K562 (cell line): ENCODE data around the gene SLC24A4. TPM values are rescaled to one million over a fixed set of nuclear protein-coding genes. Genes with fewer than 3 reads are reported as not detected.

Experiments
- ATAC-seq: fragments of 200-7000 bp; cut with Tn5 transposase; 3 replicates; pipeline ENCODE4 v1.9.1; 2020; ENCODE audit warnings: moderate library complexity
- BruUV-seq: library from RNA; stranded (reverse); fragments of 400-500 nt; replicated peaks from 2 replicates; lab custom pipeline; 2021; lab: Mats Ljungman, UMichigan
- CTCF ChIA-PET: fragments of 300-600 bp; formaldehyde crosslinking; extraction: SDS; loops from one replicate; lab custom pipeline; 2021; ENCODE audit warnings: low intra/inter-chr PET ratio; lab: Yijun Ruan, JAX
- POLR2A ChIA-PET: fragments of 300-600, 350-650 bp; sonication (Branson Sonifier 250); formaldehyde crosslinking; extraction: SDS; loops from one replicate; lab custom pipeline; 2021; ENCODE audit warnings: antibody characterized with exemption, inconsistent platforms; lab: Yijun Ruan, JAX
- DNase-seq, 4 experiments: peaks; one replicate each; pipeline versions ENCODE4 v3.0.0 to v3.0.0-alpha.2; 2011 to 2018; ENCODE audit warnings: low spot score in 3 of 4, mixed read lengths in 3 of 4; ENCODE audit errors: extremely low read depth in 1 of 4
- FAIRE-seq: peaks from 2 replicates; lab custom pipeline; 2011; peaks lifted over from hg19 to GRCh38; lab: Jason Lieb, UNC
- H2AFZ ChIP-seq: 2 replicates; pipeline ENCODE4 v1.6.0; 2011; ENCODE audit warnings: low read depth, low read length, control low read depth, inconsistent platforms
- H3K27ac ChIP-seq: fragments of 200-600 bp; 3 replicates; pipeline ENCODE4 v1.8.0; 2011; ENCODE audit warnings: low read depth, mild to moderate bottlenecking, control low read depth, inconsistent platforms, low read length, moderate library complexity, mixed read lengths; ENCODE audit errors: extremely low read depth
- H3K27me3 ChIP-seq, 2 experiments: fragments of 300-600 bp in 1 of 2; 2 replicates in 1 of 2; 3 replicates in 1 of 2; pipeline versions ENCODE4 v1.6.0 to v1.8.0; 2011; ENCODE audit warnings: inconsistent platforms in 2 of 2, low read length in 2 of 2, mild to moderate bottlenecking in 1 of 2, mixed read lengths in 1 of 2, moderate library complexity in 1 of 2; ENCODE audit not compliant: control insufficient read depth in 2 of 2, insufficient read depth in 2 of 2
- H3K36me3 ChIP-seq: fragments of 300-600 bp; 3 replicates; pipeline ENCODE4 v1.8.0; 2011; ENCODE audit warnings: mild to moderate bottlenecking, low read length, inconsistent platforms; ENCODE audit not compliant: control insufficient read depth, insufficient read depth
- H3K4me1 ChIP-seq, 2 experiments: fragments of 200-600 bp in 1 of 2; replicated peaks in 1 of 2; 2 replicates in 1 of 2; 3 replicates in 1 of 2; pipeline versions ENCODE4 v1.5.1 to v1.8.0; 2011; ENCODE audit warnings: inconsistent platforms in 2 of 2, low read length in 2 of 2, mild to moderate bottlenecking in 1 of 2, mixed read lengths in 1 of 2, moderate library complexity in 1 of 2; ENCODE audit not compliant: control insufficient read depth in 2 of 2, insufficient read depth in 2 of 2
- H3K4me2 ChIP-seq: 2 replicates; pipeline ENCODE4 v1.6.1; 2011; ENCODE audit warnings: low read length, control low read depth, inconsistent platforms, mixed read lengths; ENCODE audit not compliant: insufficient read depth
- H3K4me3 ChIP-seq: fragments of 200-600 bp; sonication (generic), shearing (Covaris generic); 2 replicates; pipeline ENCODE4 v1.5.1; 2016; ENCODE audit warnings: control low read depth, inconsistent platforms
- H3K79me2 ChIP-seq: fragments of 200-600 bp; 3 replicates; pipeline ENCODE4 v1.8.0; 2011; ENCODE audit warnings: low read length, inconsistent platforms; ENCODE audit not compliant: control insufficient read depth, insufficient read depth
- H3K9ac ChIP-seq, 2 experiments: 2 replicates each; pipeline versions ENCODE4 v1.6.0 to v1.6.1; 2011; ENCODE audit warnings: low read depth in 2 of 2, low read length in 2 of 2, control low read depth in 1 of 2, inconsistent platforms in 1 of 2, mild to moderate bottlenecking in 1 of 2, mixed read lengths in 1 of 2; ENCODE audit not compliant: insufficient read depth in 1 of 2
- H3K9me1 ChIP-seq: one replicate; pipeline ENCODE4 v1.6.0; 2011; ENCODE audit warnings: inconsistent platforms, mild to moderate bottlenecking, low read length, moderate library complexity; ENCODE audit not compliant: control insufficient read depth, insufficient read depth
- H3K9me3 ChIP-seq: replicated peaks from 2 replicates; pipeline ENCODE4 v1.5.1; 2011; ENCODE audit warnings: low read depth, low read length, inconsistent platforms; ENCODE audit not compliant: control insufficient read depth, insufficient read depth
- H4K20me1 ChIP-seq: replicated peaks from 2 replicates; pipeline ENCODE4 v1.6.1; 2011; ENCODE audit warnings: low read length, inconsistent platforms, mixed read lengths; ENCODE audit not compliant: control insufficient read depth, insufficient read depth
- WGBS: fragments of 100-300 bp; shearing (Covaris generic); methylation state at CpG from one replicate; pipeline ENCODE4 v1.1.6; 2016; ENCODE audit warnings: low coverage, mixed read lengths; ENCODE audit not compliant: insufficient coverage; ENCODE audit errors: missing lambda C conversion rate; 5-methylcytosine and 5-hydroxymethylcytosine counted together
- in situ Hi-C: fragments of 300-500 bp; cut with MboI; formaldehyde crosslinking; loops from 4 replicates; pipeline ENCODE4 v1.15.0; 2018; ENCODE audit warnings: inconsistent platforms, mixed read lengths
- intact Hi-C: fragments of 100-400 bp; cut with micrococcal nuclease; formaldehyde crosslinking; loops from 2 replicates; pipeline ENCODE4 v1.14.2; 2022
- polyA plus RNA-seq, 8 experiments: library from polyadenylated mRNA; depleted of rRNA in 4 of 8; stranded (reverse) in 5 of 8; unstranded in 3 of 8; fragments of >200 nt; fragmentation: Nextera tagmentation in 2 of 8; fragmentation: Illumina TruSeq in 1 of 8; extraction: Ambion mirVana in 2 of 8; extraction: Trizol in 1 of 8; gene quantifications; 2 replicates each; pipeline versions ENCODE4 v1.2.1 to v1.2.3, GENCODE V29; 2011 to 2014; ENCODE audit warnings: inconsistent platforms in 1 of 8, missing spikeins in 1 of 8
- total RNA-seq, 7 experiments: library from RNA; depleted of rRNA in 6 of 7; stranded (reverse); fragments of >200 nt in 6 of 7; fragmentation: Illumina TruSeq in 2 of 7; extraction: Trizol in 2 of 7; gene quantifications; 2 replicates each; pipeline versions ENCODE4 v1.2.1 to v1.2.3, GENCODE V29; 2011 to 2021; ENCODE audit warnings: low replicate concordance in 1 of 7
- TF ChIP-seq, protein P1 (sequence below), 3 experiments: fragments of 200-800 bp in 1 of 3; fragments of 250-450 bp in 1 of 3; fragments of 450-650 bp in 1 of 3; sonication (Bioruptor Pico) in 1 of 3; sonication (Bioruptor generic) in 1 of 3; formaldehyde crosslinking in 1 of 3; IDR thresholded peaks; 2 replicates each; pipeline versions ENCODE4 v1.6.1 to v1.8.0; 2016 to 2022; ENCODE audit warnings: mild to moderate bottlenecking in 2 of 3, missing genetic modification characterization in 2 of 3, missing compliant biosample characterization in 1 of 3, moderate library complexity in 1 of 3

The SLC24A4 gene
- total and polyA plus RNA-seq, 9 of the 15 experiments (the other 6 are each of a cell fraction or from before 2014, with no cell fraction given), result not detected

DNA sequence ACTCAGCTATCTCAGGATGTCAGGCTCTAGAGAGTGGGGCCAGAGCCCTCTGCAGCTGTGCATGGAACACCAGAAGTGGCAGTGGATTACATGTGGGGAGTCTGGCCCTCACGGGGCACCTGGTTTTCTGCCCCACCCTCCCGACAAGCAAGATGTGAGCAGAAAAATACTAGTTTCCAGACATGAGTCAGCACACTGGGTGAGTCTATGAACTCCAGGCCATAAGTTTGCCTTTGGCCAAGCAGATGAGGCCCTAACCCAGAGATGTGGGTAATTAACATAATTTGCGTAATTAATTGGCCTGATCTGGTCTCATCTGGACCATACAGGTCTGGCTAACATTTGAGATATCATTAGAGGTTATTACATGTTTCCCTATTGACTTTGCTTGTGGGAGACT is 37.7 kb upstream of the SLC24A4 start:
- ATAC-seq (no peak), FAIRE-seq (no peak), DNase-seq (no peak)
- in situ Hi-C loops, result no loop called here
- Histone ChIP-seq H3K9me1 (no peaks in the 10 kb centered on the region), H3K4me2 (no peak overlapping the region), H2AFZ (no peak overlapping the region), H3K27ac (no peak overlapping the region), H4K20me1 (no peaks in the 10 kb centered on the region), H3K4me1 (peaks cover 0 to 3% of the 10 kb centered on the region in 2 experiments; a peak in 1 of 5 replicates), H3K79me2 (no peaks in the 10 kb centered on the region), H3K27me3 (peaks cover 2 to 18% of the 10 kb centered on the region in 2 experiments; a peak in 4 of 5 replicates), H3K4me3 (no peak overlapping the region), H3K9me3 (no peaks in the 10 kb centered on the region), H3K9ac (no peak overlapping the region), H3K36me3 (no peaks in the 10 kb centered on the region)
- POLR2A ChIA-PET, result no interaction called here
- TF ChIP-seq, protein P1, sequence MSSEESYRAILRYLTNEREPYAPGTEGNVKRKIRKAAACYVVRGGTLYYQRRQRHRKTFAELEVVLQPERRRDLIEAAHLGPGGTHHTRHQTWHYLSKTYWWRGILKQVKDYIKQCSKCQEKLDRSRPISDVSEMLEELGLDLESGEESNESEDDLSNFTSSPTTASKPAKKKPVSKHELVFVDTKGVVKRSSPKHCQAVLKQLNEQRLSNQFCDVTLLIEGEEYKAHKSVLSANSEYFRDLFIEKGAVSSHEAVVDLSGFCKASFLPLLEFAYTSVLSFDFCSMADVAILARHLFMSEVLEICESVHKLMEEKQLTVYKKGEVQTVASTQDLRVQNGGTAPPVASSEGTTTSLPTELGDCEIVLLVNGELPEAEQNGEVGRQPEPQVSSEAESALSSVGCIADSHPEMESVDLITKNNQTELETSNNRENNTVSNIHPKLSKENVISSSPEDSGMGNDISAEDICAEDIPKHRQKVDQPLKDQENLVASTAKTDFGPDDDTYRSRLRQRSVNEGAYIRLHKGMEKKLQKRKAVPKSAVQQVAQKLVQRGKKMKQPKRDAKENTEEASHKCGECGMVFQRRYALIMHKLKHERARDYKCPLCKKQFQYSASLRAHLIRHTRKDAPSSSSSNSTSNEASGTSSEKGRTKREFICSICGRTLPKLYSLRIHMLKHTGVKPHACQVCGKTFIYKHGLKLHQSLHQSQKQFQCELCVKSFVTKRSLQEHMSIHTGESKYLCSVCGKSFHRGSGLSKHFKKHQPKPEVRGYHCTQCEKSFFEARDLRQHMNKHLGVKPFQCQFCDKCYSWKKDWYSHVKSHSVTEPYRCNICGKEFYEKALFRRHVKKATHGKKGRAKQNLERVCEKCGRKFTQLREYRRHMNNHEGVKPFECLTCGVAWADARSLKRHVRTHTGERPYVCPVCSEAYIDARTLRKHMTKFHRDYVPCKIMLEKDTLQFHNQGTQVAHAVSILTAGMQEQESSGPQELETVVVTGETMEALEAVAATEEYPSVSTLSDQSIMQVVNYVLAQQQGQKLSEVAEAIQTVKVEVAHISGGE (CRISPR knock-in tag; IDR thresholded peaks at IDR 0.05), result no peak
- CTCF ChIA-PET, result interaction anchor here (0.6 kb wide), 1 partner anchor 35 kb away, joined by 4 read pairs; no protein-coding TSS in a partner anchor
- 0% methylated on average over 3 of the region's 3 CpGs for WGBS
- BruUV-seq, result no TSS peak
- intact Hi-C loops, result no loop called here
